GM12878 (cell line): Measurements from ENCODE around the gene VTA1. TPM values are rescaled to one million over a fixed set of nuclear protein-coding genes. Genes with fewer than 3 reads are reported as not detected.

Experiments
- ATAC-seq: fragments of 200-7000 bp; cut with Tn5 transposase; 3 replicates; pipeline ENCODE4 v1.9.1; 2020; ENCODE audit warnings: mild to moderate bottlenecking, moderate library complexity
- BruUV-seq: library from RNA; stranded (reverse); fragments of 400-500 nt; replicated peaks from 2 replicates; lab custom pipeline; 2021; lab: Mats Ljungman, UMichigan
- CTCF ChIA-PET: fragments of 300-600 bp; sonication (Branson Sonifier 250); formaldehyde crosslinking; extraction: SDS; loops from one replicate; lab custom pipeline; 2021; ENCODE audit warnings: inconsistent platforms; lab: Yijun Ruan, JAX
- POLR2A ChIA-PET: fragments of 350-600 bp; formaldehyde crosslinking; extraction: SDS; loops from one replicate; lab custom pipeline; 2021; ENCODE audit warnings: inconsistent platforms; lab: Charles Lee
- RAD21 ChIA-PET: fragments of 300-600 bp; sonication (Branson Sonifier 250); formaldehyde crosslinking; loops from one replicate; lab custom pipeline; 2023; ENCODE audit warnings: antibody characterized with exemption; ENCODE audit not compliant: unreplicated experiment; lab: Charles Lee
- SMC1A ChIA-PET: fragments of 300-600 bp; sonication (Branson Sonifier 250); formaldehyde crosslinking; loops from one replicate; lab custom pipeline; 2023; ENCODE audit not compliant: unreplicated experiment, uncharacterized antibody; lab: Charles Lee
- DNase-seq: peaks from one replicate; pipeline ENCODE4 v3.0.0-alpha.2; 2011; ENCODE audit warnings: low read depth, low spot score
- FAIRE-seq: peaks from 3 replicates; lab custom pipeline; 2011; peaks lifted over from hg19 to GRCh38; lab: Jason Lieb, UNC
- H2AFZ ChIP-seq: 2 replicates; pipeline ENCODE4 v1.6.0; 2011; ENCODE audit warnings: low read depth, low read length, control low read depth; ENCODE audit not compliant: control insufficient read depth
- H3K27ac ChIP-seq: 2 replicates; pipeline ENCODE4 v1.5.1; 2011; ENCODE audit warnings: control low read depth; ENCODE audit not compliant: control insufficient read depth, insufficient read depth
- H3K27me3 ChIP-seq, 2 experiments: replicated peaks in 1 of 2; 2 replicates each; pipeline versions ENCODE4 v1.6.0 to v1.6.1; 2011; ENCODE audit warnings: low read length in 1 of 2; ENCODE audit not compliant: control insufficient read depth in 2 of 2, insufficient read depth in 2 of 2
- H3K36me3 ChIP-seq, 2 experiments: 2 replicates each; pipeline ENCODE4 v1.5.1; 2011; ENCODE audit warnings: low read length in 1 of 2; ENCODE audit not compliant: control insufficient read depth in 2 of 2, insufficient read depth in 2 of 2
- H3K4me1 ChIP-seq: 2 replicates; pipeline ENCODE4 v1.6.1; 2011; ENCODE audit warnings: mild to moderate bottlenecking, low read length, moderate library complexity, mixed read lengths; ENCODE audit not compliant: control insufficient read depth, insufficient read depth
- H3K4me2 ChIP-seq: 2 replicates; pipeline ENCODE4 v1.6.0; 2011; ENCODE audit warnings: control low read depth; ENCODE audit not compliant: control insufficient read depth, insufficient read depth
- H3K4me3 ChIP-seq: fragments of 200-600 bp; sonication (generic); 2 replicates; pipeline ENCODE4 v1.5.1; 2016
- H3K79me2 ChIP-seq: 2 replicates; pipeline ENCODE4 v1.6.0; 2011; ENCODE audit warnings: low read length; ENCODE audit not compliant: control insufficient read depth, insufficient read depth
- H3K9ac ChIP-seq: 2 replicates; pipeline ENCODE4 v1.8.0; 2011; ENCODE audit warnings: low read length, control low read depth, mixed read lengths; ENCODE audit not compliant: control insufficient read depth, insufficient read depth
- H3K9me3 ChIP-seq: replicated peaks from 3 replicates; pipeline ENCODE4 v1.5.1; 2011; ENCODE audit warnings: mild to moderate bottlenecking, low read length; ENCODE audit not compliant: control insufficient read depth, insufficient read depth
- H4K20me1 ChIP-seq: 2 replicates; pipeline ENCODE4 v1.6.0; 2011; ENCODE audit not compliant: control insufficient read depth, insufficient read depth
- ATF2 ChIP-seq: IDR thresholded peaks from 2 replicates; pipeline ENCODE4 v1.6.1; 2012; ENCODE audit warnings: low read length, inconsistent platforms
- ATF3 ChIP-seq: IDR thresholded peaks from 2 replicates; pipeline ENCODE4 v1.6.1; 2011; ENCODE audit warnings: low read depth, mild to moderate bottlenecking, low read length, moderate library complexity, borderline replicate concordance; ENCODE audit errors: extremely low read depth
- ATF7 ChIP-seq: fragments of 450-650 bp; IDR thresholded peaks from 2 replicates; pipeline ENCODE4 v1.6.1; 2016; ENCODE audit warnings: low read depth, mild to moderate bottlenecking
- BMI1 ChIP-seq: fragments of 450-650 bp; IDR thresholded peaks from 2 replicates; pipeline ENCODE4 v1.6.1; 2016; ENCODE audit warnings: mild to moderate bottlenecking, moderate library complexity, borderline replicate concordance
- CBFB ChIP-seq: IDR thresholded peaks from 2 replicates; pipeline ENCODE4 v1.6.1; 2016; ENCODE audit warnings: antibody characterized with exemption, low read depth
- GABPA ChIP-seq: IDR thresholded peaks from 2 replicates; pipeline ENCODE4 v1.6.1; 2014; ENCODE audit warnings: antibody characterized with exemption, low read depth, mild to moderate bottlenecking, inconsistent platforms
- HDAC6 ChIP-seq: fragments of 200-600 bp; sonication (generic); IDR thresholded peaks from one replicate; pipeline ENCODE4 v1.8.0; 2017; ENCODE audit warnings: antibody characterized with exemption; ENCODE audit not compliant: unreplicated experiment
- IRF4 ChIP-seq: IDR thresholded peaks from 2 replicates; pipeline ENCODE4 v1.6.1; 2011; ENCODE audit warnings: low read depth, low read length
- MAX ChIP-seq: IDR thresholded peaks from 2 replicates; pipeline ENCODE4 v1.6.1; 2012; ENCODE audit warnings: low read depth, low read length, improper control_type of control experiment
- MTA3 ChIP-seq: IDR thresholded peaks from 2 replicates; pipeline ENCODE4 v1.6.1; 2012; ENCODE audit warnings: low read length, inconsistent platforms, borderline replicate concordance
- RAD21 ChIP-seq: IDR thresholded peaks from 2 replicates; pipeline ENCODE4 v1.6.1; 2011; ENCODE audit warnings: mild to moderate bottlenecking, low read depth, low read length, moderate library complexity; ENCODE audit not compliant: insufficient read depth
- SMAD1 ChIP-seq: fragments of 450-650 bp; IDR thresholded peaks from 2 replicates; pipeline ENCODE4 v1.6.1; 2018; ENCODE audit warnings: mild to moderate bottlenecking, low read depth; ENCODE audit not compliant: partially characterized antibody
- STAT1 ChIP-seq: fragments of 450-650 bp; conservative IDR thresholded peaks from 2 replicates; pipeline ENCODE4 v1.6.1; 2014; ENCODE audit warnings: antibody characterized with exemption, mild to moderate bottlenecking
- ZBTB40 ChIP-seq: fragments of 450-650 bp; IDR thresholded peaks from 2 replicates; pipeline ENCODE4 v1.6.1; 2016; ENCODE audit warnings: mild to moderate bottlenecking, moderate library complexity, borderline replicate concordance
- WGBS: methylation state at CpG from one replicate; pipeline ENCODE4 v1.1.6; 2016; ENCODE audit warnings: low lambda C conversion rate; ENCODE audit not compliant: insufficient replicate concordance, insufficient coverage; ENCODE audit errors: missing lambda C conversion rate; 5-methylcytosine and 5-hydroxymethylcytosine counted together
- in situ Hi-C: fragments of 300-500 bp; cut with MboI; formaldehyde crosslinking; loops from 9 replicates; pipeline ENCODE4 v1.14.3; 2018; ENCODE audit warnings: mixed read lengths
- intact Hi-C: fragments of 100-400 bp; cut with micrococcal nuclease; formaldehyde crosslinking; loops from one replicate; pipeline ENCODE4 v1.14.2; 2022; ENCODE audit not compliant: unreplicated experiment
- polyA plus RNA-seq, 11 experiments: library from polyadenylated mRNA; depleted of rRNA in 4 of 11; unstranded in 6 of 11; stranded (reverse) in 5 of 11; fragments of >200 nt; fragmentation: Nextera tagmentation in 4 of 11; fragmentation: Illumina TruSeq in 1 of 11; extraction: Ambion mirVana in 4 of 11; extraction: Trizol in 1 of 11; gene quantifications; 1 replicate in 1 of 11; 2 replicates in 10 of 11; pipeline versions ENCODE4 v1.2.1 to v1.2.3, GENCODE V29; 2011 to 2016; ENCODE audit warnings: inconsistent platforms in 2 of 11, missing spikeins in 2 of 11, low read depth in 1 of 11
- total RNA-seq, 4 experiments: library from RNA; depleted of rRNA in 3 of 4; stranded (reverse); fragments of >200 nt in 3 of 4; fragmentation: Illumina TruSeq in 1 of 4; extraction: Trizol in 1 of 4; gene quantifications; 2 replicates each; pipeline versions ENCODE4 v1.2.1 to v1.2.3, GENCODE V29; 2013 to 2021

VTA1 gene
- total and polyA plus RNA-seq, 10 of the 15 experiments (the other 5 are each of a cell fraction or from before 2014, with no cell fraction given): 48.3 to 126 (median 90.7) TPM

GRCh38 chr6:142265476-142265875 lies 118.4 kb downstream of the VTA1 start:
- Histone ChIP-seq H3K9me3 (no peaks in the 10 kb centered on the region), H3K27ac (no peak overlapping the region), H3K36me3 (no peaks in the 10 kb centered on the region), H3K4me1 (no peaks in the 10 kb centered on the region), H3K9ac (no peak overlapping the region), H3K79me2 (no peaks in the 10 kb centered on the region), H3K4me2 (no peak overlapping the region), H2AFZ (no peak overlapping the region), H3K27me3 (no peaks in the 10 kb centered on the region), H3K4me3 (no peak overlapping the region), H4K20me1 (no peaks in the 10 kb centered on the region)
- ChIA-PET RAD21 (no interaction called here), POLR2A (no interaction called here), SMC1A (interaction anchor here (1.1 kb wide), 1 partner anchor 13 kb away, joined by 3 read pairs; no protein-coding TSS in a partner anchor), CTCF (interaction anchor here (0.7 to 1.7 kb wide), 3 partner anchors 22 to 107 kb away, joined by 3 to 4 read pairs (median 3); no protein-coding TSS in a partner anchor)
- no peak for FAIRE-seq
- no peak for TF ChIP-seq ZBTB40
- no peak for TF ChIP-seq STAT1
- TF ChIP-seq ATF3: no peak
- no peak for TF ChIP-seq SMAD1
- TF ChIP-seq RAD21: no peak
- no peak for TF ChIP-seq HDAC6
- no peak for TF ChIP-seq ATF2
- no peak for TF ChIP-seq CBFB
- no peak for TF ChIP-seq ATF7
- TF ChIP-seq GABPA: no peak
- TF ChIP-seq IRF4: no peak
- TF ChIP-seq MTA3: no peak
- no peak for TF ChIP-seq MAX
- TF ChIP-seq BMI1: no peak
- WGBS: 72% methylated on average over 1 of the region's 1 CpG
- BruUV-seq: no TSS peak
- in situ Hi-C loops: no loop called here
- no peak for ATAC-seq
- intact Hi-C loops: no loop called here
- DNase-seq: no peak
